OCI-LY7 (cell line): Measurements from ENCODE around the gene LDHD. TPM values are rescaled to one million over a fixed set of nuclear protein-coding genes. Genes with fewer than 3 reads are reported as not detected.

Experiments used
- BruUV-seq: library from RNA; stranded (reverse); fragments of 400-500 nt; replicated peaks from 2 replicates; lab custom pipeline; 2021; lab: Mats Ljungman, UMichigan
- CTCF ChIA-PET: fragments of 300-600 bp; sonication (Branson Sonifier 250); formaldehyde crosslinking; loops from one replicate; lab custom pipeline; 2022; ENCODE audit warnings: antibody characterized with exemption; ENCODE audit not compliant: unreplicated experiment; lab: Charles Lee
- POLR2A ChIA-PET: fragments of 300-600 bp; sonication (Branson Sonifier 250); formaldehyde crosslinking; loops from one replicate; lab custom pipeline; 2022; ENCODE audit warnings: antibody characterized with exemption; lab: Charles Lee
- DNase-seq: peaks from one replicate; pipeline ENCODE4 v3.0.0-alpha.2; 2015; ENCODE audit warnings: low spot score
- H2AFZ ChIP-seq: fragments of 200-600 bp; sonication (generic), shearing (Covaris generic); 2 replicates; pipeline ENCODE4 v1.6.1; 2014; ENCODE audit warnings: mild to moderate bottlenecking, antibody characterized with exemption, low read length, moderate library complexity
- H3K27ac ChIP-seq: fragments of 200-600 bp; sonication (generic); 2 replicates; pipeline ENCODE4 v1.5.1; 2014; ENCODE audit warnings: mixed run types, low read depth, mild to moderate bottlenecking, moderate library complexity, low read length, inconsistent platforms; ENCODE audit not compliant: poor library complexity, severe bottlenecking
- H3K36me3 ChIP-seq: fragments of 200-600 bp; sonication (generic); 2 replicates; pipeline ENCODE4 v1.6.1; 2014; ENCODE audit warnings: mild to moderate bottlenecking, antibody characterized with exemption, low read length, moderate library complexity, mixed read lengths; ENCODE audit not compliant: insufficient read depth
- H3K4me1 ChIP-seq: fragments of 200-600 bp; sonication (generic); 2 replicates; pipeline ENCODE4 v1.5.1; 2014; ENCODE audit warnings: mild to moderate bottlenecking, low read length; ENCODE audit not compliant: insufficient read depth, poor library complexity, severe bottlenecking
- H3K4me2 ChIP-seq: fragments of 200-600 bp; sonication (generic); 2 replicates; pipeline ENCODE4 v1.6.1; 2014; ENCODE audit warnings: mild to moderate bottlenecking, low read length
- H3K4me3 ChIP-seq: fragments of 200-600 bp; sonication (generic); 2 replicates; pipeline ENCODE4 v1.5.1; 2014; ENCODE audit warnings: mild to moderate bottlenecking, low read depth, low read length; ENCODE audit not compliant: poor library complexity, severe bottlenecking
- H3K79me2 ChIP-seq: fragments of 200-600 bp; sonication (generic); 2 replicates; pipeline ENCODE4 v1.6.1; 2016; ENCODE audit warnings: low read depth, mild to moderate bottlenecking, low read length, moderate library complexity, mixed read lengths; ENCODE audit not compliant: insufficient read depth
- H3K9me2 ChIP-seq: fragments of 200-600 bp; sonication (generic); 2 replicates; pipeline ENCODE4 v1.6.1; 2016; ENCODE audit warnings: mild to moderate bottlenecking, low read length, mixed read lengths; ENCODE audit not compliant: insufficient read depth
- H3K9me3 ChIP-seq: fragments of 200-600 bp; sonication (generic); 2 replicates; pipeline ENCODE4 v1.6.1; 2014; ENCODE audit warnings: mild to moderate bottlenecking, mixed run types, low read length, mixed read lengths
- H4K20me1 ChIP-seq: fragments of 200-600 bp; sonication (generic); 2 replicates; pipeline ENCODE4 v1.6.1; 2014; ENCODE audit warnings: mild to moderate bottlenecking, antibody characterized with exemption, low read length, moderate library complexity, mixed read lengths; ENCODE audit not compliant: insufficient read depth
- CTCF ChIP-seq: fragments of 200-600 bp; sonication (generic); conservative IDR thresholded peaks from 2 replicates; pipeline ENCODE4 v1.5.1; 2014; ENCODE audit warnings: mild to moderate bottlenecking, antibody characterized with exemption, low read length, moderate library complexity, mixed read lengths
- EZH2phosphoT487 ChIP-seq: fragments of 200-600 bp; sonication (generic); IDR thresholded peaks from 2 replicates; pipeline ENCODE4 v1.6.1; 2018; ENCODE audit warnings: low read depth, borderline replicate concordance, mild to moderate bottlenecking, mixed run types, antibody characterized with exemption, low read length, moderate library complexity, mixed read lengths
- intact Hi-C: fragments of 100-400 bp; cut with micrococcal nuclease; formaldehyde crosslinking; loops from one replicate; pipeline ENCODE4 v1.10.0; 2022; ENCODE audit not compliant: unreplicated experiment
- total RNA-seq, 2 experiments: library from RNA; depleted of rRNA in 1 of 2; stranded (reverse); fragments of >200 nt in 1 of 2; shearing (Covaris generic) in 1 of 2; gene quantifications; 2 replicates each; pipeline ENCODE4 v1.2.3, GENCODE V29; 2014 to 2022

Gene LDHD
- total RNA-seq, 2 experiments from 2014 or later, result 0.09 to 0.48 TPM

GRCh38 chr16:75089486-75090202, 26.9 kb downstream of the LDHD start:
- CTCF ChIA-PET, result no interaction called here
- no peak overlapping the region for H3K27ac ChIP-seq

GRCh38 chr16:75088934-75089333, 27.6 kb downstream of the LDHD start:
- intact Hi-C loops, result no loop called here
- Histone ChIP-seq H3K4me2 (no peak overlapping the region), H3K79me2 (no peaks in the 10 kb centered on the region), H3K27ac (no peak overlapping the region), H3K4me1 (no peaks in the 10 kb centered on the region), H4K20me1 (no peaks in the 10 kb centered on the region), H2AFZ (no peak overlapping the region), H3K9me2 (no peaks in the 10 kb centered on the region), H3K36me3 (no peaks in the 10 kb centered on the region), H3K4me3 (no peak overlapping the region), H3K9me3 (no peaks in the 10 kb centered on the region)
- no TSS peak for BruUV-seq
- no peak for DNase-seq
- ChIA-PET POLR2A (interaction anchor here (0.9 to 1.1 kb wide), 2 partner anchors 12 to 14 kb away, joined by 3 read pairs; no protein-coding TSS in a partner anchor), CTCF (no interaction called here)
- TF ChIP-seq EZH2phosphoT487 (no peak), CTCF (no peak)

More at GRCh38 chr16:75089486-75090202, 26.9 kb downstream of the LDHD start:
- intact Hi-C loops, result no loop called here
- BruUV-seq, result no TSS peak
- Histone ChIP-seq H4K20me1 (no peaks in the 10 kb centered on the region), H3K36me3 (no peaks in the 10 kb centered on the region), H3K9me3 (no peaks in the 10 kb centered on the region), H2AFZ (no peak overlapping the region), H3K4me1 (no peaks in the 10 kb centered on the region), H3K79me2 (no peaks in the 10 kb centered on the region), H3K4me2 (no peak overlapping the region), H3K9me2 (no peaks in the 10 kb centered on the region), H3K4me3 (no peak overlapping the region)
- DNase-seq, result no peak
- POLR2A ChIA-PET, result interaction anchor here (0.9 kb wide), 1 partner anchor 16 kb away, joined by 3 read pairs; no protein-coding TSS in a partner anchor
- TF ChIP-seq CTCF, result no peak
- no peak for TF ChIP-seq EZH2phosphoT487

- H3K4me2 ChIP-seq, result no peak overlapping the region
- POLR2A ChIA-PET, result interaction anchor here (0.9 to 1.1 kb wide), 2 partner anchors 12 to 13 kb away, joined by 3 read pairs; no protein-coding TSS in a partner anchor
- no peaks in the 10 kb centered on the region for H3K4me1 ChIP-seq
- intact Hi-C loops, result no loop called here
- BruUV-seq, result no TSS peak
- TF ChIP-seq EZH2phosphoT487 (no peak), CTCF (no peak)
- no peak overlapping the region for H2AFZ ChIP-seq
- no peaks in the 10 kb centered on the region for H3K36me3 ChIP-seq
- no peak overlapping the region for H3K4me3 ChIP-seq
- H3K9me3 ChIP-seq, result no peaks in the 10 kb centered on the region
- no peak overlapping the region for H3K27ac ChIP-seq
- 0 out of 2 replicates have a peak, but pooled peaks cover 2% of the 10 kb centered on the region for H4K20me1 ChIP-seq
- H3K79me2 ChIP-seq, result no peaks in the 10 kb centered on the region
- CTCF ChIA-PET, result no interaction called here
- H3K9me2 ChIP-seq, result no peaks in the 10 kb centered on the region
- no peak for DNase-seq
Measured at GRCh38 chr16:75088216-75088615, 28.4 kb downstream of the LDHD start.
